ENCODE data around the gene CYP19A1. TPM values are rescaled to one million over a fixed set of nuclear protein-coding genes. Genes with fewer than 3 reads are reported as not detected.

Gene CYP19A1
- total and polyA plus RNA-seq, 4 donors, result 0.03 to 124 (median 0.50) TPM; not detected in 1

DNA sequence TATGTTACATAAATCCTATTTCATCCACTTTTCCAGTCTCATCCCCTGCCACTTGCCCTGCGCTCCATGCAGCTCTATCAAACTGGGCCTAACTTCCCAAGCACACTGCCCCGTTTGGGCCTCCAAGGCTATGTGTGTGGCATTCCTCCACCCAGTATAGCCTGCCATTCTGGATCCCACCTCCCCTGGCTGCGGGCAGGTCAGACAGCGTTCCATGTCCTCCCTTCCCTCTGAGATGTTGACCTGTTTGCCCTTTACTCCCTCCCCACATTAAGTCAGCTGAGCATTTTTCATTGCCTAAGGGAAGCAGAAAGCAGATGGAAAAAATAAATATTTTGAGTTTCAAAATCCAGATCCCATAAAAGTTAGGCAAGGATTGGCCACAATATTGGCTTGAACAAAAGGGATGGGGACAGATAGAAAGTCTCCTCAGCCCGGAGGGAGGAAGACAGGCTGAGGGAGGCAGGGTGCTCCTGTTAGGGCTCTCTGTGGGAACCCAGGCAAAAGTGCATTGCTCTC lies 73.3 kb downstream of the CYP19A1 start:
- H3K27ac ChIP-seq (ENCODE audit: low read depth in 1 of 2, low read length in 2 of 2), result no peak overlapping the region

DNA sequence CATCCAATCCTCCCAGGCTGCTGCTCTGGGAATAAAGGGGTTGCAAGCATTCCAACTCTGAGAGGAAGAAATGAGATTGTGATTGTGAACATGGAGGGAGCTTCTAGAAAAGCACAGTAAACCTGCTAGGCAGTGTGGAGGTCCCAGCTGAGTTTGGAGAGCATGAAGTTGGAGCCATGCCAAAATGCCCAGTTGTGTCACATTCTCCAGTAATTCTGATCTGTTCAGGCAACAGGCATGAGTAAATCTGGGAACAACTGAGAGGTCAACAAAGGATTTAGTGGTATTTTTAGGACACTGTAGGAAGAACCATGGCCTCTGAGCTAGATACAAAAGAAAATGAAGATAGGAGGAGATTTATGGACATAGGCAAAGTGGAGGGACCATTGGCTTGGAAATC lies 74.7 kb downstream of the CYP19A1 start:
- H3K9me3 ChIP-seq (ENCODE audit: control insufficient read depth in 4 of 4, low read length in 3 of 4), result no peaks in the 10 kb centered on the region
- no peak overlapping the region for H3K4me3 ChIP-seq (ENCODE audit: low read depth in 1 of 3, low read length in 3 of 3)
- H3K4me1 ChIP-seq (ENCODE audit: control insufficient read depth in 4 of 4, insufficient read depth in 4 of 4, low read length in 3 of 4), result peaks cover 3 to 14% (median 10%) of the 10 kb centered on the region in 4 donors
- H3K27ac ChIP-seq (ENCODE audit: low read depth in 1 of 2, low read length in 2 of 2), result no peak overlapping the region
- no peaks in the 10 kb centered on the region for H3K36me3 ChIP-seq (ENCODE audit: control insufficient read depth in 4 of 4, insufficient read depth in 3 of 4, low read depth in 1 of 4, low read length in 3 of 4)
- H3K9ac ChIP-seq (ENCODE audit: low read depth in 1 of 2, low read length in 2 of 2), result no peak overlapping the region
- no peak for DNase-seq (ENCODE audit: low spot score)
- H3K27me3 ChIP-seq (ENCODE audit: control insufficient read depth in 4 of 4, insufficient read depth in 4 of 4, low read length in 3 of 4), result peaks cover 0 to 18% (median 3%) of the 10 kb centered on the region in 4 donors
- TF ChIP-seq, protein P1, sequence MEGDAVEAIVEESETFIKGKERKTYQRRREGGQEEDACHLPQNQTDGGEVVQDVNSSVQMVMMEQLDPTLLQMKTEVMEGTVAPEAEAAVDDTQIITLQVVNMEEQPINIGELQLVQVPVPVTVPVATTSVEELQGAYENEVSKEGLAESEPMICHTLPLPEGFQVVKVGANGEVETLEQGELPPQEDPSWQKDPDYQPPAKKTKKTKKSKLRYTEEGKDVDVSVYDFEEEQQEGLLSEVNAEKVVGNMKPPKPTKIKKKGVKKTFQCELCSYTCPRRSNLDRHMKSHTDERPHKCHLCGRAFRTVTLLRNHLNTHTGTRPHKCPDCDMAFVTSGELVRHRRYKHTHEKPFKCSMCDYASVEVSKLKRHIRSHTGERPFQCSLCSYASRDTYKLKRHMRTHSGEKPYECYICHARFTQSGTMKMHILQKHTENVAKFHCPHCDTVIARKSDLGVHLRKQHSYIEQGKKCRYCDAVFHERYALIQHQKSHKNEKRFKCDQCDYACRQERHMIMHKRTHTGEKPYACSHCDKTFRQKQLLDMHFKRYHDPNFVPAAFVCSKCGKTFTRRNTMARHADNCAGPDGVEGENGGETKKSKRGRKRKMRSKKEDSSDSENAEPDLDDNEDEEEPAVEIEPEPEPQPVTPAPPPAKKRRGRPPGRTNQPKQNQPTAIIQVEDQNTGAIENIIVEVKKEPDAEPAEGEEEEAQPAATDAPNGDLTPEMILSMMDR (IDR thresholded peaks at IDR 0.05; ENCODE audit: low read depth, low read length, missing input control), result no peak
- TF ChIP-seq, protein P2, sequence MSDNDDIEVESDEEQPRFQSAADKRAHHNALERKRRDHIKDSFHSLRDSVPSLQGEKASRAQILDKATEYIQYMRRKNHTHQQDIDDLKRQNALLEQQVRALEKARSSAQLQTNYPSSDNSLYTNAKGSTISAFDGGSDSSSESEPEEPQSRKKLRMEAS (IDR thresholded peaks at IDR 0.05), result no peak
- TF ChIP-seq RAD21 (IDR thresholded peaks at IDR 0.05) (no peak), YY1 (IDR thresholded peaks at IDR 0.05) (no peak), FOXA2 (IDR thresholded peaks at IDR 0.05) (no peak), SP1 (IDR thresholded peaks at IDR 0.05) (no peak), TAF1 (conservative IDR thresholded peaks at IDR 0.05) (no peak), GABPA (IDR thresholded peaks at IDR 0.05 in 1 of 2, conservative IDR thresholded peaks at IDR 0.05 in 1 of 2) (no peak), JUND (IDR thresholded peaks at IDR 0.05) (no peak)
- TF ChIP-seq, protein P3, sequence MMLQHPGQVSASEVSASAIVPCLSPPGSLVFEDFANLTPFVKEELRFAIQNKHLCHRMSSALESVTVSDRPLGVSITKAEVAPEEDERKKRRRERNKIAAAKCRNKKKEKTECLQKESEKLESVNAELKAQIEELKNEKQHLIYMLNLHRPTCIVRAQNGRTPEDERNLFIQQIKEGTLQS (IDR thresholded peaks at IDR 0.05), result no peak
- TF ChIP-seq, protein P4, sequence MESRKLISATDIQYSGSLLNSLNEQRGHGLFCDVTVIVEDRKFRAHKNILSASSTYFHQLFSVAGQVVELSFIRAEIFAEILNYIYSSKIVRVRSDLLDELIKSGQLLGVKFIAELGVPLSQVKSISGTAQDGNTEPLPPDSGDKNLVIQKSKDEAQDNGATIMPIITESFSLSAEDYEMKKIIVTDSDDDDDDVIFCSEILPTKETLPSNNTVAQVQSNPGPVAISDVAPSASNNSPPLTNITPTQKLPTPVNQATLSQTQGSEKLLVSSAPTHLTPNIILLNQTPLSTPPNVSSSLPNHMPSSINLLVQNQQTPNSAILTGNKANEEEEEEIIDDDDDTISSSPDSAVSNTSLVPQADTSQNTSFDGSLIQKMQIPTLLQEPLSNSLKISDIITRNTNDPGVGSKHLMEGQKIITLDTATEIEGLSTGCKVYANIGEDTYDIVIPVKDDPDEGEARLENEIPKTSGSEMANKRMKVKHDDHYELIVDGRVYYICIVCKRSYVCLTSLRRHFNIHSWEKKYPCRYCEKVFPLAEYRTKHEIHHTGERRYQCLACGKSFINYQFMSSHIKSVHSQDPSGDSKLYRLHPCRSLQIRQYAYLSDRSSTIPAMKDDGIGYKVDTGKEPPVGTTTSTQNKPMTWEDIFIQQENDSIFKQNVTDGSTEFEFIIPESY (IDR thresholded peaks at IDR 0.05), result no peak

More for the DNA sequence above, 73.3 kb downstream of the CYP19A1 start:
- 84% methylated on average over 5 of the region's 5 CpGs for WGBS
- no peak for TF ChIP-seq SP1 (IDR thresholded peaks at IDR 0.05)
- TF ChIP-seq HNF4A (conservative IDR thresholded peaks at IDR 0.05), result no peak
- no peak for TF ChIP-seq JUND (IDR thresholded peaks at IDR 0.05)
- TF ChIP-seq, protein P5, sequence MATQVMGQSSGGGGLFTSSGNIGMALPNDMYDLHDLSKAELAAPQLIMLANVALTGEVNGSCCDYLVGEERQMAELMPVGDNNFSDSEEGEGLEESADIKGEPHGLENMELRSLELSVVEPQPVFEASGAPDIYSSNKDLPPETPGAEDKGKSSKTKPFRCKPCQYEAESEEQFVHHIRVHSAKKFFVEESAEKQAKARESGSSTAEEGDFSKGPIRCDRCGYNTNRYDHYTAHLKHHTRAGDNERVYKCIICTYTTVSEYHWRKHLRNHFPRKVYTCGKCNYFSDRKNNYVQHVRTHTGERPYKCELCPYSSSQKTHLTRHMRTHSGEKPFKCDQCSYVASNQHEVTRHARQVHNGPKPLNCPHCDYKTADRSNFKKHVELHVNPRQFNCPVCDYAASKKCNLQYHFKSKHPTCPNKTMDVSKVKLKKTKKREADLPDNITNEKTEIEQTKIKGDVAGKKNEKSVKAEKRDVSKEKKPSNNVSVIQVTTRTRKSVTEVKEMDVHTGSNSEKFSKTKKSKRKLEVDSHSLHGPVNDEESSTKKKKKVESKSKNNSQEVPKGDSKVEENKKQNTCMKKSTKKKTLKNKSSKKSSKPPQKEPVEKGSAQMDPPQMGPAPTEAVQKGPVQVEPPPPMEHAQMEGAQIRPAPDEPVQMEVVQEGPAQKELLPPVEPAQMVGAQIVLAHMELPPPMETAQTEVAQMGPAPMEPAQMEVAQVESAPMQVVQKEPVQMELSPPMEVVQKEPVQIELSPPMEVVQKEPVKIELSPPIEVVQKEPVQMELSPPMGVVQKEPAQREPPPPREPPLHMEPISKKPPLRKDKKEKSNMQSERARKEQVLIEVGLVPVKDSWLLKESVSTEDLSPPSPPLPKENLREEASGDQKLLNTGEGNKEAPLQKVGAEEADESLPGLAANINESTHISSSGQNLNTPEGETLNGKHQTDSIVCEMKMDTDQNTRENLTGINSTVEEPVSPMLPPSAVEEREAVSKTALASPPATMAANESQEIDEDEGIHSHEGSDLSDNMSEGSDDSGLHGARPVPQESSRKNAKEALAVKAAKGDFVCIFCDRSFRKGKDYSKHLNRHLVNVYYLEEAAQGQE (IDR thresholded peaks at IDR 0.05), result no peak
- TF ChIP-seq NR2F2 (IDR thresholded peaks at IDR 0.05), result no peak
- TF ChIP-seq YY1 (IDR thresholded peaks at IDR 0.05), result no peak
- no peak for TF ChIP-seq TAF1 (conservative IDR thresholded peaks at IDR 0.05)
- no peak for TF ChIP-seq GABPA (IDR thresholded peaks at IDR 0.05 in 1 of 2, conservative IDR thresholded peaks at IDR 0.05 in 1 of 2)
- TF ChIP-seq, protein P2 (IDR thresholded peaks at IDR 0.05), result no peak
- TF ChIP-seq FOXA1 (IDR thresholded peaks at IDR 0.05), result no peak
- TF ChIP-seq, protein P1 (IDR thresholded peaks at IDR 0.05; ENCODE audit: low read depth, low read length, missing input control), result no peak
- Histone ChIP-seq H3K4me1 (ENCODE audit: control insufficient read depth in 4 of 4, insufficient read depth in 4 of 4, low read length in 3 of 4) (peaks cover 3 to 14% (median 10%) of the 10 kb centered on the region in 4 donors), H3K27me3 (ENCODE audit: control insufficient read depth in 4 of 4, insufficient read depth in 4 of 4, low read length in 3 of 4) (peaks cover 0 to 11% (median 3%) of the 10 kb centered on the region in 4 donors), H3K4me3 (ENCODE audit: low read depth in 1 of 3, low read length in 3 of 3) (no peak overlapping the region), H3K36me3 (ENCODE audit: control insufficient read depth in 4 of 4, insufficient read depth in 3 of 4, low read depth in 1 of 4, low read length in 3 of 4) (no peaks in the 10 kb centered on the region), H3K9me3 (ENCODE audit: control insufficient read depth in 4 of 4, low read length in 3 of 4) (peaks cover 0 to 3% (median 0%) of the 10 kb centered on the region in 4 donors), H3K9ac (ENCODE audit: low read depth in 1 of 2, low read length in 2 of 2) (no peak overlapping the region)
- DNase-seq (ENCODE audit: low spot score), result no peak
